GM23248 (cell line): ENCODE results near the gene AP2A2. TPM values are rescaled to one million over a fixed set of nuclear protein-coding genes. Genes with fewer than 3 reads are reported as not detected.
A peak's percentile ranks its signal among the peaks of the same experiment; 100 is the strongest.

Experiments
- DNase-seq: peaks from one replicate; pipeline ENCODE4 v3.0.0-alpha.2; 2015
- H2AFZ ChIP-seq: fragments of 200-600 bp; sonication (generic); 2 replicates; pipeline ENCODE4 v1.6.1; 2016; ENCODE audit warnings: antibody characterized with exemption
- H3F3A ChIP-seq: fragments of 200-600 bp; sonication (generic); 2 replicates; pipeline ENCODE4 v1.6.1; 2016; ENCODE audit warnings: mild to moderate bottlenecking, antibody characterized with exemption, mixed run types; ENCODE audit not compliant: insufficient read depth
- H3K27ac ChIP-seq: fragments of 200-600 bp; sonication (generic); 2 replicates; pipeline ENCODE4 v1.5.1; 2016; ENCODE audit warnings: mild to moderate bottlenecking
- H3K27me3 ChIP-seq: fragments of 200-600 bp; sonication (generic); replicated peaks from 2 replicates; pipeline ENCODE4 v1.6.1; 2016; ENCODE audit warnings: mild to moderate bottlenecking; ENCODE audit not compliant: insufficient read depth
- H3K36me3 ChIP-seq: fragments of 200-600 bp; sonication (generic); 2 replicates; pipeline ENCODE4 v1.6.1; 2016; ENCODE audit warnings: low read depth, mild to moderate bottlenecking
- H3K4me1 ChIP-seq: fragments of 200-600 bp; sonication (generic); 2 replicates; pipeline ENCODE4 v1.6.1; 2016; ENCODE audit warnings: mild to moderate bottlenecking; ENCODE audit not compliant: insufficient read depth
- H3K4me2 ChIP-seq: fragments of 200-600 bp; sonication (generic); one replicate; pipeline ENCODE4 v1.6.1; 2016; ENCODE audit warnings: mild to moderate bottlenecking; ENCODE audit not compliant: unreplicated experiment
- H3K4me3 ChIP-seq: fragments of 200-600 bp; sonication (generic); 2 replicates; pipeline ENCODE4 v1.5.1; 2016; ENCODE audit warnings: mild to moderate bottlenecking
- H3K79me2 ChIP-seq: fragments of 200-600 bp; sonication (generic); 2 replicates; pipeline ENCODE4 v1.6.1; 2016; ENCODE audit warnings: mild to moderate bottlenecking; ENCODE audit not compliant: insufficient read depth
- H3K9ac ChIP-seq: fragments of 200-600 bp; sonication (generic); 2 replicates; pipeline ENCODE4 v1.6.1; 2016; ENCODE audit warnings: mild to moderate bottlenecking
- H3K9me2 ChIP-seq: fragments of 200-600 bp; sonication (generic); 2 replicates; pipeline ENCODE4 v1.6.1; 2016; ENCODE audit warnings: mixed run types, mild to moderate bottlenecking, moderate library complexity; ENCODE audit not compliant: insufficient read depth
- H3K9me3 ChIP-seq: fragments of 200-600 bp; sonication (generic); one replicate; pipeline ENCODE4 v1.6.1; 2017; ENCODE audit warnings: low read depth
- H4K20me1 ChIP-seq: fragments of 200-600 bp; sonication (generic); 2 replicates; pipeline ENCODE4 v1.6.0; 2016; ENCODE audit not compliant: insufficient read depth
- EZH2 ChIP-seq: fragments of 200-600 bp; sonication (generic); IDR thresholded peaks from 2 replicates; pipeline ENCODE4 v1.6.1; 2018; ENCODE audit warnings: antibody characterized with exemption, mild to moderate bottlenecking; ENCODE audit not compliant: insufficient read depth, poor library complexity, severe bottlenecking
- EZH2phosphoT487 ChIP-seq: fragments of 200-600 bp; sonication (generic); IDR thresholded peaks from 2 replicates; pipeline ENCODE4 v1.6.1; 2018; ENCODE audit warnings: antibody characterized with exemption, moderate library complexity, mild to moderate bottlenecking, low read depth; ENCODE audit not compliant: insufficient read depth
- WGBS, 2 experiments: methylation state at CpG; one replicate each; pipeline ENCODE4 v1.1.6; 2015 to 2017; ENCODE audit warnings: low lambda C conversion rate in 2 of 2, low coverage in 1 of 2; ENCODE audit errors: missing lambda C conversion rate in 2 of 2; 5-methylcytosine and 5-hydroxymethylcytosine counted together
- in situ Hi-C: fragments of 300-500 bp; cut with MboI; formaldehyde crosslinking; loops from 2 replicates; pipeline ENCODE4 v1.15.0; 2020
- polyA plus RNA-seq: library from polyadenylated mRNA; unstranded; fragments of >200 nt; fragmentation: Nextera tagmentation; extraction: Ambion mirVana; gene quantifications from 2 replicates; pipeline ENCODE4 v1.2.1, GENCODE V29; 2016
- total RNA-seq: library from RNA; depleted of rRNA; stranded (reverse); fragments of >200 nt; shearing (Covaris generic); gene quantifications from 2 replicates; pipeline ENCODE4 v1.2.3, GENCODE V29; 2014

Gene AP2A2
- total and polyA plus RNA-seq, 2 experiments from 2014 or later, result 31.1 to 38.3 TPM

GRCh38 chr11:1028291-1028540 lies 102.5 kb downstream of the AP2A2 start:
- Histone ChIP-seq H4K20me1 (no peaks in the 10 kb centered on the region), H3K27ac (no peak overlapping the region), H3K9me3 (no peaks in the 10 kb centered on the region), H2AFZ (no peak overlapping the region), H3K4me1 (no peaks in the 10 kb centered on the region), H3K27me3 (no peaks in the 10 kb centered on the region), H3K4me3 (no peak overlapping the region), H3K9ac (no peak overlapping the region), H3K36me3 (no peaks in the 10 kb centered on the region), H3K79me2 (no peaks in the 10 kb centered on the region), H3F3A (no peaks in the 10 kb centered on the region), H3K4me2 (no peak overlapping the region), H3K9me2 (no peaks in the 10 kb centered on the region)
- WGBS, 2 experiments, result 68 to 69% methylated on average over 15 to 17 of the region's 17 CpGs
- no peak for DNase-seq
- no peak for TF ChIP-seq EZH2phosphoT487
- TF ChIP-seq EZH2, result no peak
- in situ Hi-C loops, result no loop called here

- Histone ChIP-seq H3K27ac (no peak overlapping the region), H2AFZ (no peak overlapping the region), H3K79me2 (no peaks in the 10 kb centered on the region), H3K36me3 (no peaks in the 10 kb centered on the region), H4K20me1 (no peaks in the 10 kb centered on the region), H3K9me3 (no peaks in the 10 kb centered on the region), H3K27me3 (no peaks in the 10 kb centered on the region), H3K4me3 (no peak overlapping the region), H3K4me2 (no peak overlapping the region), H3F3A (no peaks in the 10 kb centered on the region), H3K4me1 (no peaks in the 10 kb centered on the region), H3K9me2 (no peaks in the 10 kb centered on the region), H3K9ac (no peak overlapping the region)
- in situ Hi-C loops, result no loop called here
- TF ChIP-seq EZH2 (no peak), EZH2phosphoT487 (no peak)
- WGBS, 2 experiments, result 66 to 75% methylated on average over 14 of the region's 14 CpGs
- no peak for DNase-seq
Observed at GRCh38 chr11:1028616-1029015, 102.9 kb downstream of the AP2A2 start.

- 53 to 70% methylated on average over 17 to 23 of the region's 25 CpGs for WGBS, 2 experiments
- Histone ChIP-seq H2AFZ (no peak overlapping the region), H3F3A (no peaks in the 10 kb centered on the region), H3K9ac (no peak overlapping the region), H3K4me3 (no peak overlapping the region), H3K4me2 (no peak overlapping the region), H3K9me2 (no peaks in the 10 kb centered on the region), H3K27me3 (no peaks in the 10 kb centered on the region), H3K9me3 (no peaks in the 10 kb centered on the region), H3K4me1 (no peaks in the 10 kb centered on the region), H3K79me2 (no peaks in the 10 kb centered on the region), H4K20me1 (no peaks in the 10 kb centered on the region), H3K36me3 (no peaks in the 10 kb centered on the region), H3K27ac (no peak overlapping the region)
- in situ Hi-C loops, result no loop called here
- TF ChIP-seq EZH2 (no peak), EZH2phosphoT487 (no peak)
- no peak for DNase-seq
Observed at GRCh38 chr11:1029051-1029450, 103.4 kb downstream of the AP2A2 start.

GRCh38 chr11:1029654-1030053 lies 104.0 kb downstream of the AP2A2 start:
- no peak overlapping the region for H3K4me3 ChIP-seq

GRCh38 chr11:1030086-1030485 lies 104.4 kb downstream of the AP2A2 start:
- Histone ChIP-seq H3K27ac (no peak overlapping the region), H3K4me2 (no peak overlapping the region), H4K20me1 (no peaks in the 10 kb centered on the region), H3K9me3 (no peaks in the 10 kb centered on the region), H3F3A (no peaks in the 10 kb centered on the region), H3K4me1 (no peaks in the 10 kb centered on the region), H3K79me2 (no peaks in the 10 kb centered on the region), H2AFZ (no peak overlapping the region), H3K4me3 (no peak overlapping the region), H3K9me2 (no peaks in the 10 kb centered on the region), H3K36me3 (no peaks in the 10 kb centered on the region), H3K27me3 (no peaks in the 10 kb centered on the region), H3K9ac (no peak overlapping the region)
- no peak for TF ChIP-seq EZH2phosphoT487
- TF ChIP-seq EZH2, result no peak
- in situ Hi-C loops, result no loop called here
- no peak for DNase-seq
- 40 to 50% methylated on average over 6 to 16 of the region's 16 CpGs for WGBS, 2 experiments

More at GRCh38 chr11:1029654-1030053, 104.0 kb downstream of the AP2A2 start:
- no peaks in the 10 kb centered on the region for H3F3A ChIP-seq
- in situ Hi-C loops, result no loop called here
- H3K4me1 ChIP-seq, result no peaks in the 10 kb centered on the region
- no peak overlapping the region for H3K27ac ChIP-seq
- no peaks in the 10 kb centered on the region for H3K79me2 ChIP-seq
- no peak overlapping the region for H3K4me2 ChIP-seq
- no peaks in the 10 kb centered on the region for H3K9me2 ChIP-seq
- H4K20me1 ChIP-seq, result no peaks in the 10 kb centered on the region
- TF ChIP-seq EZH2phosphoT487, result no peak
- TF ChIP-seq EZH2, result no peak
- H3K36me3 ChIP-seq, result no peaks in the 10 kb centered on the region
- no peaks in the 10 kb centered on the region for H3K27me3 ChIP-seq
- peak; percentile 32 for DNase-seq
- no peak overlapping the region for H2AFZ ChIP-seq
- no peaks in the 10 kb centered on the region for H3K9me3 ChIP-seq
- no peak overlapping the region for H3K9ac ChIP-seq
- 8 to 19% methylated on average over 14 to 16 of the region's 16 CpGs for WGBS, 2 experiments
